Stimulated activated CD4-positive, alpha-beta T cell treated with anti-CD3 and anti-CD28 coated beads, TNF-alpha, amount 100 ng/mL, for 48 hours (primary cell): ENCODE measurements around the gene HLA-DMB.

Source experiments
- DNase-seq, 3 donors: peaks; one replicate each; pipeline ENCODE4 v3.0.0-alpha.2; 2020; ENCODE audit warnings: low read depth in 3 of 3

HLA-DMB gene

DNA sequence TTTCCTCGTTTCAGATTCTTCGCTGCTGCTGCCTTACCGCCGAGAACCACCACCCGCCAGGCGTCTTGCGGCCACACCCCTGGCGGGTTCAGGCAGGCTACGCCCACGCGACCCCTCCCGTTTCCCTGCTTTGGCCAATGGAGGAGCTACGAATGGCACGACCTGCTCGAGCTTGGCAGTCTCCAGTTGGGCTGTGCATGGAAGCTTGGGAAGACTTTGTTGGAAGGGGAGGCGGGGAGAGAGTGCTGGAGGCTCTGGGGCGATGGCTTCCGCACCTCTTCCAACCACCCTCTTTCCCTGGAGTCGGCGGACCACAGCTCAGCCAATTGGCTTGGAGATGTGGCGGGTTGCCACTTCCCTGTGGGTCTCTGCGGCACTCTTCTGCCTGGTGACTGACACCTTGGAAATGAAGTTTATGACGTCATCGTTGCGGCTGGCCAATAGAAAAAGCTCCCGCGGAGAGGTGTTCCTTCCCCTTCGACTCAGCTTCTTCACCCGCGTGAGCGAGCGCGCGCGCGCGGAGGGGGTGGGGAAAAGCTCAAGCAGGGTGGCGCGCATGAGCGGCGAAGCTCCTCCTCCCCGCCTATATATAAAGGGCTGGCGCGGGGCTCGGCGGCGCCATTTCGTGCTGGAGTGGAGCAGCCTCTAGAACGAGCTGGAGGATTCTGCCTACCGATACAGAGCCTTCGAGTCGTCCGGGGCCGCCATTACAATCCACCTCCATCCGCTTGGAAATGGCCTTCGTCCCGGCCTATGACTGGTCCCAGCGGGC is 30.9 kb upstream of the HLA-DMB start:
- peak; percentile 99 for DNase-seq

DNA sequence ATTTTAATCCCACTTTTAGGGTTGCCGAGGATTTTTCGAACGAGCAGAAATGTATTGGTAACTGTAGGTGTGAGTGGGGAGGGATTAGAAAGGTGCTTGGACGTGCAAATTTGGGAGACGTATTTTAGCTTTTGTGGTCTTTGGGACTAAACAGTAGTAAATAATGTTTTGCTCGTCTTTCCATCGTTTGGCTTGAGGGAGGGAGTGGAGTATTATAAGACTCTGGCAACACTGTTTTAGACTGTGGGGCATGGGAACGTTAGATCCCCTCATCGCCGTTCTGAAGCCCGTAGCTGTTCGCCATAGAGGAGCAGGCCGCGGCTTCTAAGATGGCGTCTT is 30.4 kb upstream of the HLA-DMB start:
- DNase-seq, result no peak

- peak; percentile 77 to 85 (median 84) for DNase-seq
Observed at GRCh38 chr6:32970413-32971241, 29.8 kb upstream of the HLA-DMB start.

- DNase-seq, result peak; percentile 55 to 76 (median 68)
Observed at GRCh38 chr6:32969685-32970412, 29.0 kb upstream of the HLA-DMB start.

DNA sequence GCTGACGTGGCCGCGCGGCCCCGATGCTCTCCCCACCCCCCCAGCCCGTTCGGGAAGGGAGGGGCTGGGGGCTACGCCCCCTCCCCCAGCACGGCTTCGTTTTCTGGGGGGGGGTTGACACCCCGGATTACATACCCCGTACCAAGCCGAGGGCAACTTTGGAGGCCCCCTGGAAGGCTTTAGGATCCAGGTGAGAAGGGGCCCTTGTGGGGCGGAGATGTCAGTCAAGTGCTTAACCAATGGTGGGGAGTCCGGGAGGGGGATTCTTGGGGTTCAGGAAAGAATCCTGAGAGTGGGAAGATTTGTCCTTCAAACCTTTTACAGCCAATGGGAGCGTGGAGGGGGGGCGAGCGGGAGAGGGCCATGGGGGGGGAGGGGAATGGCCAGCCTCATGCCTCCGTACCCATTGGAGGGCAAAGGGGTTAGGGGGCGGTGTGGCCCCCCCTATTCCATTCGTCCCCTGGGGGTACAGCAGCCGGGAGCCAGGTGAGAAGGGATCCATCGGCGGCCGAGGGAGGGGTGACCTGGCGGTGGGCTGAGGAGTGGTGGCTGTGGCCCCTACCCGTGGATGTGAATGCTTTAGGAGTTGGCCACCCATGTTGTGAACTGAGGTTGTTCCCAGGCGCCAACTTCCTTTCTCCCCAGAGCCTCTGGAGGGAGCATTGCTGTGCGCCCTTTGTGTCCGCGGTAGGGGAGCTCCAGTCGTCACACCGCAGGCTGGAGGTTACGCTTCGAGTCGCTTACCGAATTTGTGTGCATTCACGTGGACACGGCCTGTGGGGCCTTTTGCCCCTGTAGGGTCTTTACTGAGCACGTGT is 28.2 kb upstream of the HLA-DMB start:
- peak in 2 of 3 donors; percentile 59 to 64 for DNase-seq

DNA sequence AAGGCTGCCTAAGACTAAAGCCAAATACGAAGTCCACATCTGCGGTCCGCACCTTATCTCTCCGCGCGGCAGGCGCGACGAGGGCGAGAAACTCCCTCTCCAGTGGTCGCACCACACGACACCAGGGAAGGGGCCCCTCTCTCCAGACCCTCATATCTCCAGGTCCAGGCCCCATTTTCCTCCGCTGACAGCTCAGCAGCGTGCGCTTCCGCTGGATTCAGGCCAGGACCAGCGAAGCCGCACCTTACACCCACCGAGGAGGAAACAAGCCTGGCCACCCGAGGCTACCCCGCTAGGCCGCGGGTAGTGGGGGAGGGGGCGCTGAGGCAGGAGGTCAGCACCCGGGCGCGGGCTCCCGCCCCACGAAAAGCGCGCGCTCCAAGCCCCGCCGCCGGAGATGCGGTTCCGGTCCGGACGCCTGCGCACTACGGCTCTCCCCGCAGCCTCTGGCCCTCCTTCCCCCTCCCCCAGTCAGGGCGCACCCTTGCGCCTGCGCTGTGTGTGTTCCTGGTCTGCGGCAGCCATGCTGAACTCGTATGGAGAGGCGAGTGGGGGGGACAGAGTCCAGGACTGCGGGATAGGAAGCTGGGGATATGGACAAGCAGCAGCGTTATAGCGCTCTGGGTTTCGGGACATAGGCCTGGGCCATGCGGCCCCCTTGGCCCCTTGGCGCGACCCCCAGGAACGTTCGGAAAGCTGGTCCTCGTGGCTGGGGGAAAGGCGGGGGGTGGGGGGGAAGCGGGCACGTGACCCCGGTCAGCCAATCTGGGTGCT is 27.5 kb upstream of the HLA-DMB start, which contains the start of gene BRD2:
Gene BRD2, plus strand, starts transcription at position 502 of the 774 bp plus-strand sequence. CDS start 4,305 bp downstream, outside the sequence.
- DNase-seq, result peak; percentile 92 to 93 (median 92)

DNA sequence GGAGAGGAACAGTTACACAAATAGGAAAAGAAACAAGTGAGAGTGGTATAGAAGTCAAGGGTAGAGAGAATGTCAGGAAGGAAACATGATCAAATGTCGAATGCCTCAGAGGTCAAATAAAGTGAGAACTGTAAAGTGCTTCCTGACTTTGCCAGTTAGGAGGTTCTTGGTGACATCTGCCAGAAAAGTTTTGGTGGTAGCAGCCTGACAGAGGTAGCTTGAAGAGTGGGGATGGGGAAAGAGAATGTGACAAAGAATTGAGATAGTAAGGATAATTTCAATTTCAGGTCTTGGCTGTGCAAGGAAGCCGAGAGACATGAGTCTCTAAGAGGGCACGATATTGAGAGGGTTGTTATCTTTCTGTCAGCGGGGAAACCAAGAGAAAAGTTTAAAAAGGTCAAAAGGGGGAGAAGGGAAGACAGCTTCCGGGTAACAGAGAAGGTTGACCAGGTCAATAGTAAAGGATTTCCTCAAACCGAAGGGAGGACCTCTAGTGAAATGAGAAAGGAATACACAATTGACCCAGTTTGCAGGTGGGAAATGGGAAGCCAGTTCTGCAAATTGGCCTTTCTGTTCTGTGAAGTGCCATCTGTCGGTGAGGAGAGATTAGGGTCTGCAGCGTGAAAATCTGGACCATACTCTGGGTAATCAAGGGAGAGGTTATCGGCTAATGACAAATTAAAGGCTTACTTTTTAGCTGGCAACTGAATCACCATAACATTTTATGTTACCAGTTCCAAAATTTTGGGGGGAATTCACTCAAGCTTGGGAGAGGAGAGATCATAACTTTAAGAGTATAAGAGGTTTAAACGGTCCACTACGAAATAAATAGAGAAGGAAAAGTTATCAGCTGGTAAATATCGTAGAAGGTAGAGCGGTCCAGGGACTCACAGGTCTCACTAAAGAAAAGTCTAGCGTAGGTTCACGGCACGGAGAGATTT is 26.6 kb upstream of the HLA-DMB start:
- DNase-seq, result no peak

GRCh38 chr6:32964776-32965175 is 23.9 kb upstream of the HLA-DMB start:
- DNase-seq, result no peak

DNA sequence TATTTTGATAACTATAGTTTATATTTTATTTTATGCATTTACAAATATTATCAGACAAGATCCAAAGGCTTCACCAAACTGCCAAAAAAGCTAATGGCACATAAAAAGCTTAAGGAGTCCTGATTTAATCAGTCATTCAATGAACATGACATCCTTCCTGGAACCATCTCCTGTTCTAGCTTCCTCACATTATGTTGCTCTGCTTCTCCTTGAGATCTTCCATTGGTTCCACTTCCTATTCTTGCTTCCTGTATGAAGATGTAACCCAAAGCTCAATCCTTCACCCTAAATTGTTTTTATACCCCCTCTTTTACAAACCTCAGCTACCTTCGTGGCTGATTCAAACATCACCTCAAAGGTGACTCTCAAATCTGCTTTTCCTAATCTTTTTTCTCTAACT is 23.0 kb upstream of the HLA-DMB start:
- DNase-seq, result no peak

- DNase-seq, result no peak
Observed at GRCh38 chr6:32962213-32962826, 21.5 kb upstream of the HLA-DMB start.

DNA sequence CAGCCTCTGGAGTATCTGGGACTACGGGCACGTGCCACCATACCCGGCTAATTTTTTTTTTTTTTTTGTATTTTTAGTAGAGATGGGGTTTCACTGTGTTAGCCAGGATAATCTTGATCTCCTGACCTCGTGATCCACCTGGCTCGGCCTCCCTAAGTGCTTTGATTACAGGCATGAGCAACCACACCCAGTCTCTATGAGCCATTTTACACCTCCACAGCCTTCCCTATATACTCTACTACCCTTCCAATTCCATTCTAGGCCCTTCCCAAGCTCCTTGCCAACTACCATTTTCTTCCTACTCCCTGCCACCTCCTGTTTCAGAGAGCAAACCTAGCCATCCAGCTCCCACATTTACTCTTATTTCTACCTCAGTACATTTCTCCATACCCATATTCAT is 19.7 kb upstream of the HLA-DMB start:
- DNase-seq, result no peak

- DNase-seq, result no peak
Observed at GRCh38 chr6:32956176-32956575, 15.3 kb upstream of the HLA-DMB start.

DNA sequence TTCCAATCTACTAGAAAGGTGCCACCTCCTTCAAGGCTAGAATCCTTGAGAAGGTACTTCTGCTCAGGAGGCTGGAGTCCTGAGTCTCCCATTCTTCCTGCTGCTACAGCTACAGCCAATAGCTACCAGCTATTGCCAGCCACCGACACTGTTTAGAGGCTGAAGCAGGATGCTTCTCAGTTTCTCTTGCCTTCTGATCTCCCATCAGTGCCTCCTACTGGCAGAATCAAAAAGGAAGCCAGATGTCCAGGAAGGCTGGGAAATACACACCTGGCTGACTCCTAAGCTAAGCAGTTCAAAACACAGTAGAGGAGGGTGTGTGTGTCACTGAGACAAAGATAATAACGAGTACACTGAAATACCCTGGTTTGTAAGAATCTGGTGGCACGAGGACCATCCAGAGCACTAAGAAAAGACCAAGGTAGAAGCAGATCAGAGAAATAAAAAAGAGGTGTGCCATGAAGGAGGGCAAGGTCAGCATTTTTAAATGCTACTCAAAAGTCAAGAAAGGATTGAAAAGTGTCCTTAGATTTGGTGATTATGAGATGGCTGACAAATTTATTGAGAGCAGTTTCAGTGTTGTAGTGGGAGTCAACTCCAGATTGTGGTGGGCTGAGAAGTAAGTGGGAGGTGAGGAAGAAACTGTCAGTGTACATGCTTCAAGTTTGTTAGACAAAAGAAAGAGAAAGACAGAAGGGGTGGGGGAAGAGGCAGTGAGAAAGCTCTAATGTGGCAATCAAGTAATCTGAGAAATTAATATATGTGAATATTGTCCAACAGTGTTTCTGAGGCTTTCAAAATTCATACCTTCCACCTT is 14.4 kb upstream of the HLA-DMB start:
- DNase-seq, result no peak

DNA sequence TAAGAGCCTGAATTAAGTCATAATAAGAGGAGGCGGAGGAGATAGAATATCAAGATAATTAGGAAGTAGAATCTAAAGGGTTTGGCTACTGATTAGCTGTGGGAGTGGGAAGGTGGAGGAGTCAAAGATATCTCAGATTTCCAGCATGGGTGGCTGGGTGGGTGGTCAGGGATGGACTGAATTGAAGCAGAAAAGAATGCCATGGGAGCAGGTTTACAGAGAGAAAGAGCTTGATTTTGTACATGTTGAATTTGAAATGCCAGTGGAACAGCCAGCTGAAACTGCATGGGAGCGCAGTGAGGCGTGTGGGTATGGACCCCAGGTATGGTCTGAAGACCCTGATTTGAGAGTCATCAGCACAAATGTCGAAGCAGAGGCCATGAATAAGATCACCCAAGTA is 13.4 kb upstream of the HLA-DMB start:
- no peak for DNase-seq

GRCh38 chr6:32953775-32954174 is 12.9 kb upstream of the HLA-DMB start:
- no peak for DNase-seq

DNA sequence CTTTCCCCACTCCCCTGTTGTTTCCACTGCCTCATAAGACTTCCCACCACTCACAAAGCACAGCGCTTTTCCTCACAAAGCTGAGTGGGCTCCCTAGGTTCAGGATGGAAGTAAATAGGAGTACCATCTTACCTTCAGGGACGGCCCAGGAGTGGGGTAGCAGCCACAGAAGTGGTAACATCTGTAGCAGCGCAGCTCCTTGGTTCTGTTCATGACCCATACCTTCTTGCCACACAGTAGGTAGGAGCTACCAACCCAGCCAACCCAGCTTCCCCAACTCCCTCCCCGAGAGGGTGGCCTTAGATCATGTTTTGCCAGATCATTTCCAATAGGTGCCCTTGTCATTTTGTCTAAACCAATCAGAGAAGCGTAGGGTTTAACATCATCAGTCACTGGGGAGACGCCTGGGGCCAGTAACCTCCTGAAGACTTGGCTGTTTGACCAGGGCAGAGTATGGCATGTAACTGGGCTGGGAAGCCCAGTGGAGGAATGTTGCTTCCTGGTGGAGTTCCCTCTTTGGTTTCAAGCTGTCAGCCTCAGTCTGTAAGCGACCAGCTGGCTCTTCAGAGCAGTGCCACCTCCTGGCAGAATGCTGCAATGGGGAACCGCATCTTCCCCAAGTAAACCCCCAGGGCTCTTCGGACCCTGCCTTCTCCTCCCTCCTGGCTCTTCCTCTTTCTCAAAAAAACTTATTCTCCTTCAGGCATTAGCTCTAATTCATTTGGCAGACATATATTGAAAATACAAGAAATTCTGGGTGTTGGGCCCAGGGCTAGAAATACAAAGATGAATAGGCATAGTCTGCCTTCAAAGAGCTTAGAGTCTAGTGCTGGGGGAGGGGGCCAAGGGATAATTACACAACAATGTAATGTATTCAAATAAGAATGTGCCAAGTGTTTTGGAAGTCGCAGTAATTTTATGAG is 12.2 kb upstream of the HLA-DMB start, which contains the start of gene HLA-DMA:
Gene HLA-DMA, minus strand, starts transcription at position 281 of the 923 bp plus-strand sequence. Its CDS starts 61 bp downstream, at position 220.
- DNase-seq, result peak in 2 of 3 donors; percentile 55 to 61

- no peak for DNase-seq
Observed at GRCh38 chr6:32950449-32950848, 9.6 kb upstream of the HLA-DMB start.
